SU-DHL-6 (cell line): ENCODE results near the gene ZNF345.

Experiments used
- CTCF ChIP-seq: fragments of 200-600 bp; sonication (generic); IDR thresholded peaks from one replicate; pipeline ENCODE4 v1.5.1; 2017; ENCODE audit warnings: antibody characterized with exemption, mild to moderate bottlenecking, low read length, moderate library complexity; ENCODE audit not compliant: insufficient read depth, poor library complexity, severe bottlenecking
- EZH2phosphoT487 ChIP-seq: fragments of 200-600 bp; sonication (generic), shearing (Covaris generic); conservative IDR thresholded peaks from 2 replicates; pipeline ENCODE4 v1.6.1; 2018; ENCODE audit warnings: mild to moderate bottlenecking, antibody characterized with exemption, low read length, moderate library complexity, mixed read lengths

- TF ChIP-seq CTCF (no peak), EZH2phosphoT487 (no peak)
Observed at GRCh38 chr19:36838784-36839324, 11.8 kb upstream of the ZNF345 start.
